GM19035 (cell line): ENCODE data around the gene REPIN1.
A peak's percentile ranks its signal among the peaks of the same experiment; 100 is the strongest.

Experiments
- ATAC-seq: cut with Tn5 transposase; IDR thresholded peaks from one replicate; pipeline ENCODE4 v1.9.1; 2021; ENCODE audit not compliant: unreplicated experiment

The REPIN1 gene

GRCh38 chr7:150404805-150405583 is 36.4 kb downstream of the REPIN1 start:
- peak; percentile 75 for ATAC-seq

- ATAC-seq = no peak
Measured at GRCh38 chr7:150405584-150406311, 37.1 kb downstream of the REPIN1 start.

GRCh38 chr7:150406312-150406566 is 37.6 kb downstream of the REPIN1 start:
- no peak for ATAC-seq

- peak; percentile 46 for ATAC-seq
Measured at GRCh38 chr7:150406567-150407421, 38.2 kb downstream of the REPIN1 start.

- no peak for ATAC-seq
Measured at GRCh38 chr7:150407588-150408392, 39.2 kb downstream of the REPIN1 start.

- ATAC-seq = no peak
Measured at GRCh38 chr7:150408393-150409299, 40.0 kb downstream of the REPIN1 start.

- ATAC-seq = no peak
Measured at GRCh38 chr7:150409300-150410030, 40.8 kb downstream of the REPIN1 start.

GRCh38 chr7:150410131-150410530 is 41.5 kb downstream of the REPIN1 start:
- ATAC-seq = no peak

GRCh38 chr7:150410680-150411346 is 42.2 kb downstream of the REPIN1 start:
- no peak for ATAC-seq

- ATAC-seq = no peak
Measured at GRCh38 chr7:150411606-150412005, 43.0 kb downstream of the REPIN1 start.

GRCh38 chr7:150412016-150412415 is 43.4 kb downstream of the REPIN1 start:
- ATAC-seq = no peak

GRCh38 chr7:150412518-150413488 is 44.2 kb downstream of the REPIN1 start:
- ATAC-seq = no peak

GRCh38 chr7:150413640-150414081 is 45.0 kb downstream of the REPIN1 start:
- ATAC-seq = no peak

- no peak for ATAC-seq
Measured at GRCh38 chr7:150415161-150416153, 46.8 kb downstream of the REPIN1 start.

GRCh38 chr7:150417239-150417638 is 48.6 kb downstream of the REPIN1 start:
- ATAC-seq = no peak

GRCh38 chr7:150417863-150418262 is 49.2 kb downstream of the REPIN1 start:
- no peak for ATAC-seq
